Measurements from ENCODE around the gene THYN1.
"Not testable (repeated sequence)": the region's sequence is repeated elsewhere in the genome, so short reads cannot be mapped to it uniquely, and the experiment has no call there.

THYN1 gene

DNA sequence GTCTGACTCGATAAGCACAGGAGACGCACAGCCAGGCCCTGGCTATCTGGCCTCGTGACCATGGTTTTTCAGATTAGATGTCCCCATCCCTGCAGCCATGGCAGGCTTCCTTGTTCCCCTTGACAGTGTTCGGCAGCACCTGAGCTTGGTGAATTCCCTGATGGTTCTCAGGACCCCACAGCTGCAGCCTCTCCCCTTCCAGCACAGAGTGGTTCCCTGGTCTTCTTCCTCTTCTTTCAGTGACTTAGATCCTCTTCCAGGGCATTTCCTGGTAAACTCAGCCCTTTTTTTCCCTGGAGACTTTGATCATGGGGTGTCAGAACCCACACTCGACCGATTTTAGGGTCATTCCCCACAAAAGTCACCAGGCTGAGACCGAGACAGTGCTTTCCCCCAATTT, 37.5 kb upstream of the THYN1 start:
- no peak overlapping the region for H3K4me3 ChIP-seq (ENCODE audit: low read depth, low read length)
- TF ChIP-seq POLR2A (IDR thresholded peaks at IDR 0.05; ENCODE audit: extremely low read depth, insufficient read length) (no peak), MYC (IDR thresholded peaks at IDR 0.05; ENCODE audit: low read depth, low read length) (no peak)
- TF ChIP-seq, protein P1, sequence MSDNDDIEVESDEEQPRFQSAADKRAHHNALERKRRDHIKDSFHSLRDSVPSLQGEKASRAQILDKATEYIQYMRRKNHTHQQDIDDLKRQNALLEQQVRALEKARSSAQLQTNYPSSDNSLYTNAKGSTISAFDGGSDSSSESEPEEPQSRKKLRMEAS (IDR thresholded peaks at IDR 0.05; ENCODE audit: low read depth, low read length) = no peak
- TF ChIP-seq, protein P2, sequence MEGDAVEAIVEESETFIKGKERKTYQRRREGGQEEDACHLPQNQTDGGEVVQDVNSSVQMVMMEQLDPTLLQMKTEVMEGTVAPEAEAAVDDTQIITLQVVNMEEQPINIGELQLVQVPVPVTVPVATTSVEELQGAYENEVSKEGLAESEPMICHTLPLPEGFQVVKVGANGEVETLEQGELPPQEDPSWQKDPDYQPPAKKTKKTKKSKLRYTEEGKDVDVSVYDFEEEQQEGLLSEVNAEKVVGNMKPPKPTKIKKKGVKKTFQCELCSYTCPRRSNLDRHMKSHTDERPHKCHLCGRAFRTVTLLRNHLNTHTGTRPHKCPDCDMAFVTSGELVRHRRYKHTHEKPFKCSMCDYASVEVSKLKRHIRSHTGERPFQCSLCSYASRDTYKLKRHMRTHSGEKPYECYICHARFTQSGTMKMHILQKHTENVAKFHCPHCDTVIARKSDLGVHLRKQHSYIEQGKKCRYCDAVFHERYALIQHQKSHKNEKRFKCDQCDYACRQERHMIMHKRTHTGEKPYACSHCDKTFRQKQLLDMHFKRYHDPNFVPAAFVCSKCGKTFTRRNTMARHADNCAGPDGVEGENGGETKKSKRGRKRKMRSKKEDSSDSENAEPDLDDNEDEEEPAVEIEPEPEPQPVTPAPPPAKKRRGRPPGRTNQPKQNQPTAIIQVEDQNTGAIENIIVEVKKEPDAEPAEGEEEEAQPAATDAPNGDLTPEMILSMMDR (IDR thresholded peaks at IDR 0.05; ENCODE audit: low read depth, low read length) = no peak
- no peak for DNase-seq (ENCODE audit: low read depth)

DNA sequence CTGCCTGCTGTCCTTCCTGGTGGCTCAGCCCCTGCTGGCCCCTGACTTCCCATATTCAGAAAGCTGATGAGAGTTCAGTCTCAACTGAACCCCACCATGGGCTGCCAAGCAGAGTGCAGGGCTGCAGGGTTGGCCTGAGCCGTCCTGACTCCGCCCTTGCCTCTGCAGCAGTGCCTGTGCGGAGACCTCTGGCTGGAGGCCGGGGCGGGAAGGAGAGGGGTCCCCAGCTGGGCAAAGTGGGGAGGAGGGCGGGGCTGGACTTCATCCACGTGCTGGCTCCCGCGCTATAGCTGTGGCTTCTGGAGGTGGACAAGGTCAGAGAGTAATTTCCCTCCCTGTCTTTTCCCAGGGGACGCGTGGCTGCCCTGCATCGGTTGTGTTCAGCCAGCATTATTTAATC, 36.6 kb upstream of the THYN1 start:
- DNase-seq (ENCODE audit: low read depth) = no peak
- TF ChIP-seq, protein P2 (IDR thresholded peaks at IDR 0.05; ENCODE audit: low read depth, low read length) = no peak
- no peak for TF ChIP-seq POLR2A (IDR thresholded peaks at IDR 0.05; ENCODE audit: extremely low read depth, insufficient read length)
- TF ChIP-seq, protein P1 (IDR thresholded peaks at IDR 0.05; ENCODE audit: low read depth, low read length) = no peak
- no peak for TF ChIP-seq MYC (IDR thresholded peaks at IDR 0.05; ENCODE audit: low read depth, low read length)

DNA sequence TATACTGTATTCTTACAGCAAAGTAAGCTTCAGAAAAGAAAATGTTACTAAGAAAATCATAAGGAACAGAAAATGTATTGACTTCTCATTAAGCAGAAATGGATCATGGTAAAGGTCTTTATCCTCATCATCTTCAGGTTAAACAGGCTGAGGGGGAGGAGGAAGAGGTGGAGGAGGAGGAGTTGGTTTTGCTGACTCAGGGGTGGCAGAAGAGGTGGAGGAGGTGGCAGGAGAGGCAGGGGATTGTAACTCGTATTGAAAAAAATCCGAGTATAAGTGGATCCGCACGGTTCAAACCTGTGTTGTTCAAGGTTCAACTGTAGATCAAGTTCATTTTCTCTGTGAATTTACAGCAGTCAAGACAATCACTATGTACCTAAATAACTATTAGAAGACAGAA, 36.0 kb upstream of the THYN1 start:
- no peak for DNase-seq (ENCODE audit: low read depth)
- TF ChIP-seq POLR2A (IDR thresholded peaks at IDR 0.05; ENCODE audit: extremely low read depth, insufficient read length) (no peak), MYC (IDR thresholded peaks at IDR 0.05; ENCODE audit: low read depth, low read length) (no peak)
- TF ChIP-seq, protein P1 (IDR thresholded peaks at IDR 0.05; ENCODE audit: low read depth, low read length) = no peak
- TF ChIP-seq, protein P2 (IDR thresholded peaks at IDR 0.05; ENCODE audit: low read depth, low read length) = no peak
- no peak overlapping the region for H3K4me3 ChIP-seq (ENCODE audit: low read depth, low read length)

More for the DNA sequence above, 36.6 kb upstream of the THYN1 start:
- no peak overlapping the region for H3K4me3 ChIP-seq (ENCODE audit: low read depth, low read length)

DNA sequence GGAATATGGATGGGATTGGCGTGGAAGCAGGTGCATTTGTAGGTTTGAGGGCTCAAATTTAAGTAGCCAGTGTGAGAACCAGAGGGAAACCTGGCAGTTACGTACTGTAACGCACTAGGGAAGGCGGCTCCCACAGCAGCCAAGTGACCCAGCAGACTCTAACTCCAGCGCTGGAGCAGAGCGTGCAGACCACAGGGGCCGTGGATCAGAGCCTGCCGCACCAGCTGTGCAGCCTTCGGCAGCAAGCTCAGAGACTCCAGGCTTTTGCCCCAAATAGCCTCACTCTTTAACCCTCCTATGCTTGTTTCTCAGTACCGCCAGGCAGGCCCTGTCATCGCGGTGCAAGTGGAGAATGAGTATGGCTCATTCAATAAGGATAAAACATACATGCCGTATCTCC, 35.3 kb upstream of the THYN1 start:
- DNase-seq (ENCODE audit: low read depth) = no peak
- TF ChIP-seq, protein P2 (IDR thresholded peaks at IDR 0.05; ENCODE audit: low read depth, low read length) = no peak
- TF ChIP-seq POLR2A (IDR thresholded peaks at IDR 0.05; ENCODE audit: extremely low read depth, insufficient read length) (no peak), MYC (IDR thresholded peaks at IDR 0.05; ENCODE audit: low read depth, low read length) (no peak)
- TF ChIP-seq, protein P1 (IDR thresholded peaks at IDR 0.05; ENCODE audit: low read depth, low read length) = no peak
- no peak overlapping the region for H3K4me3 ChIP-seq (ENCODE audit: low read depth, low read length)

DNA sequence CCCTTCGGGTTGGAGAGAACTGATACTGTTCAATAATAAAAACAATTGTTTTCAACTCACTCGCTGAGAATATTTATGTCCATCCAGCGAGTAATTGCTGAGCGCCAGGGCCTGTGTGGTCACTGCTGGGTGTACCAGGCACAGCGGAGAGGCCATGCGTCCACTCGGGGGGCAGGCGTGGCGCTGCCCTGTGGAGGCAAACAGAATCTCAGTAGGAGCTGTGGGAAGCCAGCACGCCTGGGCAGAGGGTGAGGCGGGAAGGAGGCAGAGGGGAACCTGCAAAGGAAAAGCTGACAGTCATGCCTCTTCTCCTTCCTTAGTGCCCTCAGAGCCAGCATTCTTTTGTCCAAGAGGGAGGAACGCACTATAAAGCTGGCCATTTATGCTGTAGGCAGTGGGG, 34.4 kb upstream of the THYN1 start:
- TF ChIP-seq MYC (IDR thresholded peaks at IDR 0.05; ENCODE audit: low read depth, low read length) (no peak), POLR2A (IDR thresholded peaks at IDR 0.05; ENCODE audit: extremely low read depth, insufficient read length) (no peak)
- TF ChIP-seq, protein P1 (IDR thresholded peaks at IDR 0.05; ENCODE audit: low read depth, low read length) = no peak
- TF ChIP-seq, protein P2 (IDR thresholded peaks at IDR 0.05; ENCODE audit: low read depth, low read length) = no peak
- no peak for DNase-seq (ENCODE audit: low read depth)
- no peak overlapping the region for H3K4me3 ChIP-seq (ENCODE audit: low read depth, low read length)

DNA sequence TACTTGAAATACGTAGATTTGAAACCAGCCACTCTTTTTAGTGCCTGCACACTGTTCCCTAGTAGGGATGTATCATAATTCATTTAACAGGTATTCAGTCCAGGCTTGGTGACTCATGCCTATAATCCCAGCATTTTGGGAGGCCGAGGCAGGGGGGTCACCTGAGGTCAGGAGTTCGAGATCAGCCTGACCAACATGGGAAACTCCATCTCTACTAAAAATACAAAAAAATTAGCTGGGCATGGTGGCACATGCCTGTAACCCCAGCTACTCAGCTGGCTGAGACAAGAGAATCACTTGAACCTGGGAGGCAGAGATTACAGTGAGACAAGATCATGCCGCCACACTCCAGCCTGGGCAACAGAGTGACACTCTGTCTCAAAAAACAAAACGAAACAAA, 31.2 kb upstream of the THYN1 start:
- DNase-seq (ENCODE audit: low read depth); H3K4me3 ChIP-seq (ENCODE audit: low read depth, low read length): not testable (repeated sequence)

Measured in NB4 (cell line).